T-cell (primary cell): ENCODE results near the gene ATP1A3. TPM values are rescaled to one million over a fixed set of nuclear protein-coding genes. Genes with fewer than 3 reads are reported as not detected.
"Not testable (repeated sequence)": the region's sequence is repeated elsewhere in the genome, so short reads cannot be mapped to it uniquely, and the experiment has no call there.

Source experiments
- ATAC-seq, 4 experiments: fragments of 200-7000 bp in 3 of 4; fragments of 150-1000 bp in 1 of 4; cut with Tn5 transposase; replicated peaks in 1 of 4; 1 replicate in 3 of 4; 2 replicates in 1 of 4; pipeline ENCODE4 v1.10.0; 2021; ENCODE audit warnings: moderate library complexity in 3 of 4, mild to moderate bottlenecking in 2 of 4, moderate number of reproducible peaks in 1 of 4
- CTCF ChIA-PET, 2 donors: fragments of 300-600 bp; sonication (Branson Sonifier 250); formaldehyde crosslinking; loops; one replicate each; lab custom pipeline; 2022; ENCODE audit warnings: antibody characterized with exemption in 2 of 2; lab: Charles Lee
- POLR2A ChIA-PET, 2 donors: fragments of 300-600 bp; sonication (Branson Sonifier 250); formaldehyde crosslinking; loops; one replicate each; lab custom pipeline; 2022; ENCODE audit warnings: antibody characterized with exemption in 2 of 2; lab: Charles Lee
- DNase-seq, 35 experiments: peaks; one replicate each; pipeline versions ENCODE4 v3.0.0 to v3.0.0-alpha.2; 2013 to 2023
- H3K27ac ChIP-seq: one replicate; pipeline ENCODE4 v1.5.1; 2013; ENCODE audit warnings: low read length
- H3K27me3 ChIP-seq, 2 experiments: replicated peaks in 1 of 2; 1 replicate in 1 of 2; 2 replicates in 1 of 2; pipeline versions ENCODE4 v1.6.1 to v1.7.0; 2013; ENCODE audit warnings: low read length in 1 of 2, mixed read lengths in 1 of 2; ENCODE audit not compliant: control insufficient read depth in 2 of 2, insufficient read depth in 2 of 2; ENCODE audit errors: extremely low read depth in 1 of 2
- H3K36me3 ChIP-seq, 2 donors: 1 replicate in 1 of 2; 2 replicates in 1 of 2; pipeline versions ENCODE4 v1.6.1 to v1.7.0; 2013; ENCODE audit warnings: low read length in 1 of 2; ENCODE audit not compliant: control insufficient read depth in 2 of 2, insufficient read depth in 1 of 2; ENCODE audit errors: extremely low read depth in 1 of 2
- H3K4me1 ChIP-seq, 2 experiments: 1 replicate in 1 of 2; 2 replicates in 1 of 2; pipeline versions ENCODE4 v1.6.1 to v1.7.0; 2013; ENCODE audit warnings: low read length in 2 of 2, mixed read lengths in 1 of 2; ENCODE audit not compliant: insufficient read depth in 2 of 2, control insufficient read depth in 1 of 2; ENCODE audit errors: extremely low read depth in 1 of 2
- H3K4me3 ChIP-seq, 2 donors: 1 replicate in 1 of 2; 2 replicates in 1 of 2; pipeline versions ENCODE4 v1.5.1 to v1.7.0; 2013; ENCODE audit warnings: mild to moderate bottlenecking in 2 of 2, low read length in 1 of 2, moderate library complexity in 1 of 2; ENCODE audit not compliant: control insufficient read depth in 1 of 2; ENCODE audit errors: extremely low read depth in 1 of 2
- H3K9me3 ChIP-seq: 2 replicates; pipeline ENCODE4 v1.7.0; 2013
- H3K27ac Mint-ChIP-seq, 2 donors: one replicate each; pipeline ENCODE4 v1.8.0; 2020 to 2021; ENCODE audit warnings: mild to moderate bottlenecking in 2 of 2, mixed read lengths in 2 of 2
- H3K27me3 Mint-ChIP-seq, 2 donors: one replicate each; pipeline ENCODE4 v1.8.0; 2021 to 2022; ENCODE audit warnings: mixed read lengths in 2 of 2
- H3K36me3 Mint-ChIP-seq: one replicate; pipeline ENCODE4 v1.8.0; 2021; ENCODE audit warnings: mixed read lengths
- H3K4me1 Mint-ChIP-seq, 3 donors: one replicate each; pipeline ENCODE4 v1.8.0; 2020 to 2022; ENCODE audit warnings: mixed read lengths in 3 of 3, mild to moderate bottlenecking in 1 of 3
- H3K4me3 Mint-ChIP-seq, 3 donors: one replicate each; pipeline ENCODE4 v1.8.0; 2020 to 2022; ENCODE audit warnings: mild to moderate bottlenecking in 3 of 3, mixed read lengths in 3 of 3, moderate library complexity in 3 of 3
- H3K9me3 Mint-ChIP-seq, 3 donors: one replicate each; pipeline ENCODE4 v1.8.0; 2020 to 2022; ENCODE audit warnings: mixed read lengths in 3 of 3
- WGBS: methylation state at CpG from one replicate; pipeline ENCODE4 v1.1.5; 2013; ENCODE audit warnings: missing lambda C conversion rate; ENCODE audit not compliant: insufficient coverage; 5-methylcytosine and 5-hydroxymethylcytosine counted together
- total RNA-seq, 35 experiments: library from RNA in 6 of 35; stranded (reverse) in 6 of 35; fragments of 120-200 nt in 1 of 35; gene quantifications; one replicate each; pipeline versions ENCODE4 v1.2.1 to v1.2.4 and lab custom pipeline; 2013 to 2026

ATP1A3 gene
- total RNA-seq, 5 donors from 2014 or later (not counting 1 experiment from before 2014, with no cell fraction given) = 4.3 to 14.4 (median 6.3) TPM

GRCh38 chr19:42017040-42017439 is 23.0 kb upstream of the ATP1A3 start:
- Histone ChIP-seq H3K4me1 (peaks cover 0 to 3% of the 10 kb centered on the region in 2 experiments), H3K27ac (no peak overlapping the region), H3K9me3 (no peaks in the 10 kb centered on the region), H3K27me3 (peaks cover 0 to 20% of the 10 kb centered on the region in 2 experiments), H3K36me3 (no peaks in the 10 kb centered on the region), H3K4me3 (no peak overlapping the region)
- Mint-ChIP-seq H3K36me3 (no peaks in the 10 kb centered on the region), H3K27ac (no peak overlapping the region), H3K9me3 (no peaks in the 10 kb centered on the region), H3K4me1 (peaks cover 0 to 6% (median 0%) of the 10 kb centered on the region in 3 donors), H3K4me3 (no peak overlapping the region), H3K27me3 (peaks cover 5 to 11% of the 10 kb centered on the region in 2 donors)
- ATAC-seq (no peak), DNase-seq (no peak)
- WGBS = 54% methylated on average over 3 of the region's 8 CpGs
- CTCF ChIA-PET = interaction anchor here in 1 of 2 donors (0.6 kb wide), 1 partner anchor 264 kb away, joined by 3 read pairs; no protein-coding TSS in a partner anchor
- POLR2A ChIA-PET = interaction anchor here in 1 of 2 donors (0.6 kb wide), 1 partner anchor 1811 kb away, joined by 3 read pairs; no protein-coding TSS in a partner anchor

- H3K36me3 ChIP-seq, DNase-seq, H3K27me3 Mint-ChIP-seq, H3K36me3 Mint-ChIP-seq, H3K4me1 Mint-ChIP-seq, POLR2A ChIA-PET, H3K27ac Mint-ChIP-seq, H3K27ac ChIP-seq, ATAC-seq, CTCF ChIA-PET, H3K9me3 Mint-ChIP-seq, H3K4me3 ChIP-seq, H3K9me3 ChIP-seq, H3K27me3 ChIP-seq, H3K4me3 Mint-ChIP-seq, H3K4me1 ChIP-seq: not testable (repeated sequence)
- WGBS = no CpG with 5 or more reads among the region's 3 CpGs
Observed at GRCh38 chr19:42012747-42013146, 18.7 kb upstream of the ATP1A3 start.

DNA sequence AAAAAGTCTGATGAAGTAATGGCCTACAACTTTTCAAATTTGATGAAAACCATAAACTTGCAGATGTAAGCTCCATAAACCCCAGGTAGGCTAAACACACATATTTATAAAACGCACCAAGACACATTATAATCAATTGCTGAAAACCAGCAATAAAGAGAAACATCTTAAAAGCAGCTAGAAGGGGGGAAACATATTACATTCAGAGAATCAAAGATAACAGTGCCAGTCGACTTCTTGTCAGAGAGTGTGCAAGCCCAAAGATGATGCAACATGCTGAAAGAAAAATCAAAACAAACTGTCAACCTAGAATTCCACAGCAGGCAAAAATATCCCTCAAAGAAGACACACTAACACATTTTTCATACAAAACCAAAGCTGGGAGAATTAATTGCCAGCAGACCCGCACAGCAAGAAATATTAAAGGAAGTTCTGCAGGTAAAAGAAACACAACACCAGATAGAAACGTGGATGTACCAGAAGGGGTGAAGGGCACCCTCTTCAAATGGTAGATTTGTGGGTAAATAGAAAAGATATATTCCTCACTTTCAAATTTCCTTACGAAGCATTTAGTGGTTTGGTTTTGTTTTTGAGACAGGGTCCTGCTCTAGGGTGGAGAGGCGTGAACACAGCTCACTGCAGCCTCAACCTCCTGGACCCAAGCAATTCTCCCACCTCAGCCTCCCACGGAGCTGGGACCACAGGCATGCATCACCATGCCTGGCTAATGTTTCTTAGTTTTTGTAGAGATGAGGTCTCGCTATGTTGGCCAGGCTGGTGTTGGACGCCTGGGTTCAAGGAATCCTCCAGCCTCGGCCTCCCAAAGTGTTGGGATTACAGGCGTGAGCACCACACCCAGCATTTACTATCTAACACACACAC is 16.5 kb upstream of the ATP1A3 start:
- WGBS = no CpG with 5 or more reads among the region's 11 CpGs
- Histone ChIP-seq H3K27ac (no peak overlapping the region), H3K9me3 (no peaks in the 10 kb centered on the region), H3K4me3 (no peak overlapping the region), H3K36me3 (no peaks in the 10 kb centered on the region), H3K27me3 (peaks cover 0 to 12% of the 10 kb centered on the region in 2 experiments), H3K4me1 (no peaks in the 10 kb centered on the region)
- Mint-ChIP-seq H3K36me3 (no peaks in the 10 kb centered on the region), H3K27ac (no peak overlapping the region), H3K9me3 (no peaks in the 10 kb centered on the region), H3K27me3 (peaks cover 3 to 9% of the 10 kb centered on the region in 2 donors), H3K4me1 (no peaks in the 10 kb centered on the region), H3K4me3 (no peak overlapping the region)
- ChIA-PET CTCF (no interaction called here), POLR2A (no interaction called here)
- DNase-seq (no peak), ATAC-seq (no peak)

DNA sequence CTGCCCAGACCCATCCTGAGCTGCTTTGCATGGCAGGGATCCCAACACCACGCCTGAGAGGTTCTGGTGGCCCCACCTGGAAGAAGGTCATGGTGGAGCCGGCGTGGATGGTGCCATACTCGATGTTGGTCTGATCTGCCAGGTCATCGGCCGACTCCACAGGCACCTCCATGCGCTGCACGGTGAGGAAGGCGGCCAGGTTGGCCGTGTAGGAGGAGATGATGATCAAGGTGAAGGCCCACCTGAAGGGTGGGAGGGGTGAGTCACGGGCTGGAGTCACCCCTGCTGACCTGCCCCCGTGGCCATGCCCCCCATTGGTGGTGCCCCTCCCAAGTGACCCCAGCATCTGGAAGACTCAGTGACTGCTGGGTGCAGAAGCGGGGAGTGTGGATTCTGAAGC is 12.5 kb upstream of the ATP1A3 start:
- WGBS = 81% methylated on average over 10 of the region's 13 CpGs
- Mint-ChIP-seq H3K4me3 (no peak overlapping the region), H3K4me1 (no peaks in the 10 kb centered on the region), H3K9me3 (no peaks in the 10 kb centered on the region), H3K27ac (no peak overlapping the region), H3K27me3 (peaks cover 22 to 26% of the 10 kb centered on the region in 2 donors), H3K36me3 (no peaks in the 10 kb centered on the region)
- Histone ChIP-seq H3K36me3 (no peaks in the 10 kb centered on the region), H3K27me3 (peaks cover 0 to 40% of the 10 kb centered on the region in 2 experiments), H3K9me3 (no peaks in the 10 kb centered on the region), H3K4me3 (no peak overlapping the region), H3K27ac (no peak overlapping the region), H3K4me1 (no peaks in the 10 kb centered on the region)
- CTCF ChIA-PET = no interaction called here
- DNase-seq (no peak), ATAC-seq (no peak)
- POLR2A ChIA-PET = no interaction called here

GRCh38 chr19:42005504-42005903 is 11.5 kb upstream of the ATP1A3 start:
- H3K4me3 Mint-ChIP-seq = no peak overlapping the region
- H3K4me3 ChIP-seq = no peak overlapping the region
- H3K36me3 ChIP-seq = no peaks in the 10 kb centered on the region
- no peaks in the 10 kb centered on the region for H3K9me3 Mint-ChIP-seq
- H3K9me3 ChIP-seq = no peaks in the 10 kb centered on the region
- no peak for ATAC-seq
- CTCF ChIA-PET = no interaction called here
- 90% methylated on average over 17 of the region's 22 CpGs for WGBS
- no peak for DNase-seq
- no peaks in the 10 kb centered on the region for H3K4me1 ChIP-seq
- H3K4me1 Mint-ChIP-seq = no peaks in the 10 kb centered on the region
- no peaks in the 10 kb centered on the region for H3K36me3 Mint-ChIP-seq
- peaks cover 31 to 37% of the 10 kb centered on the region in 2 donors for H3K27me3 Mint-ChIP-seq
- H3K27ac ChIP-seq = no peak overlapping the region
- H3K27me3 ChIP-seq = peaks cover 0 to 49% of the 10 kb centered on the region in 2 experiments
- no peak overlapping the region for H3K27ac Mint-ChIP-seq
- POLR2A ChIA-PET = no interaction called here

DNA sequence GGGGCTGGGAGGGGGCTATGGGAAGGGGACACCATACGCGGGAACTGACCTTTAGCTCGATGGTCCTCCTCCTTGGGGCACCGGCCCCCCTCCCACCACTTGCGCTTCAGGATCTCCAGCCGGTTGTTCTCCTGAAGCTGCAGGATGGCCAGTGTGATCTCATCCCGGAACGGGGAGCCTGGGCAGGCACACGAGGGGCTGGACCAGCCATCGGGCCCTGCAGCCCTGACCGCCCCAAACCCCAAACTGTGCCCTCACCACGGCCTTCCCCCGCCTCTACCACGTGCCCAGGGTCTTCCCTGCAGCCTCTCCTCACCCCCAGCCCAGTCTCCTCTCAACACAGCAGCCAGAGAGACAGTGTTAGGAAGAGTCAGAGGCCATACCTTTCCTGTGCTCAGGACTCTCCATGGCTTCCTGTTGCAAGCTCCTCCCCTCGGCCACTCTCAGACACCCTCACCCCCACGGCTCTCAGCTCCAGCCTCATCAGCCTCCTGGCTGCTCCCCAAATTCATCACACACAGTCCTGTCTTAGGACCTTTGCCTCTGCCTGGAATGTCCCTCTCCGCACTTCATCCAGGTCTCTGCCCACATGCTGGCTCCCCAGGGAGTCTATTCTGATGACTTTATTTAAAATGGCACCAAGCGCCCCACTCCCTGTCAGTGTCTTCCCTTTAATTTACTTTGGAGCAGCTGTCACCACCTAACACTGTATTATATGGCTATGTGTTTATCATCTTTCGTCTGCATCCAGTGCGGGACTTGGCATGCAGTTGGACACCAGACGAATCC is 9.7 kb upstream of the ATP1A3 start:
- CTCF ChIA-PET = interaction anchor here in 1 of 2 donors (0.7 kb wide), 1 partner anchor 165 kb away, joined by 7 read pairs; no protein-coding TSS in a partner anchor
- Mint-ChIP-seq H3K9me3 (no peaks in the 10 kb centered on the region), H3K27me3 (peaks cover 44 to 50% of the 10 kb centered on the region in 2 donors), H3K4me1 (peaks cover 4 to 6% (median 6%) of the 10 kb centered on the region in 3 donors), H3K36me3 (no peaks in the 10 kb centered on the region), H3K4me3 (no peak overlapping the region), H3K27ac (no peak overlapping the region)
- DNase-seq = no peak
- Histone ChIP-seq H3K4me1 (no peaks in the 10 kb centered on the region), H3K27me3 (peaks cover 2 to 64% of the 10 kb centered on the region in 2 experiments), H3K4me3 (no peak overlapping the region), H3K36me3 (no peaks in the 10 kb centered on the region), H3K9me3 (no peaks in the 10 kb centered on the region), H3K27ac (no peak overlapping the region)
- ATAC-seq = no peak
- WGBS = 85% methylated on average over 14 of the region's 21 CpGs
- POLR2A ChIA-PET = no interaction called here
